GM21360 (cell line): ENCODE measurements around the gene CHRFAM7A.
"Not testable (repeated sequence)": the region's sequence is repeated elsewhere in the genome, so short reads cannot be mapped to it uniquely, and the experiment has no call there.

Experiments
- ATAC-seq: cut with Tn5 transposase; IDR thresholded peaks from one replicate; pipeline ENCODE4 v1.9.1; 2021; ENCODE audit warnings: mild to moderate bottlenecking, moderate library complexity; ENCODE audit not compliant: unreplicated experiment

CHRFAM7A gene

DNA sequence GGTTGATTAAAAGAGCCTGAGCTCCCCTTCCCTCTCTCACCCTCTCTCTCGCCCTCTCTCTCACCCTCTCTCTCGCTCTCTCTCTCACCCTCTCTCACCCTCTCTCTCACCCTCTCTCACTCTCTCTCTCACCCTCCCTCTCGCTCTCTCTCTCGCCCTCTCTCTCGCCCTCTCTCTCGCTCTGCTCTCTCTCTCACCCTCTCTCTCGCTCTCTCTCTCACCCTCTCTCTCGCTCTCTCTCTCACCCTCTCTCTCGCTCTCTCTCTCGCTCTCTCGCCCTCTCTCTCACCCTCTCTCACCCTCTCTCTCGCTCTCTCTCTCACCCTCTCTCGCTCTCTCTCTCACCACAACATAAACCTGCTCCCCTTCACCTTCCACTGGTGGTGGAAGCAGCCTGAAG, 67.2 kb downstream of the CHRFAM7A start:
- ATAC-seq: not testable (repeated sequence)

DNA sequence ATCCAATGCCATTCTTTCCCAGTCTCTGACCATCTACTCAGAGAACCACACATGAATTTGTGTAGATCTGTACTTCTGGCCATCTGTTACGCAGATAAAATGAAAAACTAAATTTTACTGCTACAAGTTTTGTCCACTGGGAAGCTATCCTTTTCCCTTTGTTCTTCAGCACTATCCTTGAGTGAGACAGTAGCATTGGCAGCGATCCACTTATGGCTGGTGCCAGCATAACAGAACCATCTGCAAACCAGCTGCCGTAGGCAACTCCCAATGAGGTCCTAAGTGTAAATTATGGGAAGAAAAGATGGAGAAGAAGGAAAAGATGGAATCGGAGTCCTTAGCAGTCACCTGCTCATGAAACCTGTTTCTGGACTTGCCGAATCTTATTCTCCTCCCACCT, 72.3 kb downstream of the CHRFAM7A start:
- ATAC-seq: not testable (repeated sequence)

DNA sequence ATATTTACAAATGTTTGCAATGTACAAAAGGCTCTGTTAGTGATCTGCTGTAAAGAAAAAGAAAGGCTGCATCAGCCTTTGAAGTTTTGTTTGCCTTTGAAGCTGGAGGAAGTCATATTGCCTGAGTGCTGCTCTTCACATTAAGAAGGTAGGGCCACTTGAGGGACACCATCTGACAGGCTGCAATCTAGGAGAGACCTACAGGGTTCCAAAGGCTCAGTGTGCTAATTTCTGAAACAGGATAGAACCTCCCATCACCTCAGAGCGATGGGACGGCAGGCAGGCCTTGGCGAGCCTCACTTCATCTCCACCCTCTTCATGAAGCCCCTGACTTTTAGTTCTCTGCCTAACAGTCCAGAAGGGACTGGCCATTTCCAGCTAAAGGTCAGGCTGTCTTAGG, 77.6 kb downstream of the CHRFAM7A start:
- ATAC-seq: not testable (repeated sequence)

DNA sequence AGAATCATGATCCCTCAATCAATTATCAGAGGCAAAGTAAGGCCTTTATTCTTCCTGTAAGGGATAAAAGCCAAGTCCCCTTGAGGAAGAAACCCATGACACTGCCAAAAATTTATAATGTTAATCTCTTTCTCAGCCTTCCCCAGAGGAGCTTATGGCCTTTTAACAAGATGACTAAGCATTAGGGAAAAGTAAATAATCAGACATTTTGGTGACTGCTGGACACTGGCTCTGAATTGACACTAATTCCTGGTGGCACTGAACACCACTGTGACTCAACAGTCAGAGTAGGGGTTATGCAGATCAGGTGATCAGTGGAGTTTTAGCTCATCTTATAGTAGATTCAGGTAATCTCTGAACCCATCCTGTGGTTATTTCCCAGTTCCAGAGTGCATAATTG, 82.8 kb downstream of the CHRFAM7A start:
- not testable (repeated sequence) for ATAC-seq
